GM12878 (cell line): ENCODE measurements around the gene NTSR1. TPM values are rescaled to one million over a fixed set of nuclear protein-coding genes. Genes with fewer than 3 reads are reported as not detected.

ENCODE experiments used
- ATAC-seq: fragments of 200-7000 bp; cut with Tn5 transposase; 3 replicates; pipeline ENCODE4 v1.9.1; 2020; ENCODE audit warnings: mild to moderate bottlenecking, moderate library complexity
- BruUV-seq: library from RNA; stranded (reverse); fragments of 400-500 nt; replicated peaks from 2 replicates; lab custom pipeline; 2021; lab: Mats Ljungman, UMichigan
- CTCF ChIA-PET: fragments of 300-600 bp; sonication (Branson Sonifier 250); formaldehyde crosslinking; extraction: SDS; loops from one replicate; lab custom pipeline; 2021; ENCODE audit warnings: inconsistent platforms; lab: Yijun Ruan, JAX
- POLR2A ChIA-PET: fragments of 350-600 bp; formaldehyde crosslinking; extraction: SDS; loops from one replicate; lab custom pipeline; 2021; ENCODE audit warnings: inconsistent platforms; lab: Charles Lee
- RAD21 ChIA-PET: fragments of 300-600 bp; sonication (Branson Sonifier 250); formaldehyde crosslinking; loops from one replicate; lab custom pipeline; 2023; ENCODE audit warnings: antibody characterized with exemption; ENCODE audit not compliant: unreplicated experiment; lab: Charles Lee
- SMC1A ChIA-PET: fragments of 300-600 bp; sonication (Branson Sonifier 250); formaldehyde crosslinking; loops from one replicate; lab custom pipeline; 2023; ENCODE audit not compliant: unreplicated experiment, uncharacterized antibody; lab: Charles Lee
- DNase-seq: peaks from one replicate; pipeline ENCODE4 v3.0.0-alpha.2; 2011; ENCODE audit warnings: low read depth, low spot score
- FAIRE-seq: peaks from 3 replicates; lab custom pipeline; 2011; peaks lifted over from hg19 to GRCh38; lab: Jason Lieb, UNC
- H2AFZ ChIP-seq: 2 replicates; pipeline ENCODE4 v1.6.0; 2011; ENCODE audit warnings: low read depth, low read length, control low read depth; ENCODE audit not compliant: control insufficient read depth
- H3K27ac ChIP-seq: 2 replicates; pipeline ENCODE4 v1.5.1; 2011; ENCODE audit warnings: control low read depth; ENCODE audit not compliant: control insufficient read depth, insufficient read depth
- H3K27me3 ChIP-seq, 2 experiments: replicated peaks in 1 of 2; 2 replicates each; pipeline versions ENCODE4 v1.6.0 to v1.6.1; 2011; ENCODE audit warnings: low read length in 1 of 2; ENCODE audit not compliant: control insufficient read depth in 2 of 2, insufficient read depth in 2 of 2
- H3K36me3 ChIP-seq, 2 experiments: 2 replicates each; pipeline ENCODE4 v1.5.1; 2011; ENCODE audit warnings: low read length in 1 of 2; ENCODE audit not compliant: control insufficient read depth in 2 of 2, insufficient read depth in 2 of 2
- H3K4me1 ChIP-seq: 2 replicates; pipeline ENCODE4 v1.6.1; 2011; ENCODE audit warnings: mild to moderate bottlenecking, low read length, moderate library complexity, mixed read lengths; ENCODE audit not compliant: control insufficient read depth, insufficient read depth
- H3K4me2 ChIP-seq: 2 replicates; pipeline ENCODE4 v1.6.0; 2011; ENCODE audit warnings: control low read depth; ENCODE audit not compliant: control insufficient read depth, insufficient read depth
- H3K4me3 ChIP-seq: fragments of 200-600 bp; sonication (generic); 2 replicates; pipeline ENCODE4 v1.5.1; 2016
- H3K79me2 ChIP-seq: 2 replicates; pipeline ENCODE4 v1.6.0; 2011; ENCODE audit warnings: low read length; ENCODE audit not compliant: control insufficient read depth, insufficient read depth
- H3K9ac ChIP-seq: 2 replicates; pipeline ENCODE4 v1.8.0; 2011; ENCODE audit warnings: low read length, control low read depth, mixed read lengths; ENCODE audit not compliant: control insufficient read depth, insufficient read depth
- H3K9me3 ChIP-seq: replicated peaks from 3 replicates; pipeline ENCODE4 v1.5.1; 2011; ENCODE audit warnings: mild to moderate bottlenecking, low read length; ENCODE audit not compliant: control insufficient read depth, insufficient read depth
- H4K20me1 ChIP-seq: 2 replicates; pipeline ENCODE4 v1.6.0; 2011; ENCODE audit not compliant: control insufficient read depth, insufficient read depth
- BACH1 ChIP-seq: fragments of 450-650 bp; IDR thresholded peaks from 2 replicates; pipeline ENCODE4 v1.6.1; 2017; ENCODE audit warnings: mild to moderate bottlenecking, borderline replicate concordance
- NR2C2 ChIP-seq: IDR thresholded peaks from 2 replicates; pipeline ENCODE4 v1.6.1; 2011; ENCODE audit warnings: borderline replicate concordance, low read depth; ENCODE audit not compliant: control insufficient read depth, insufficient read length
- POU2F2 ChIP-seq: IDR thresholded peaks from 3 replicates; pipeline ENCODE4 v1.6.1; 2011; ENCODE audit warnings: low read depth, mild to moderate bottlenecking, low read length, borderline replicate concordance
- SIX5 ChIP-seq: IDR thresholded peaks from 2 replicates; pipeline ENCODE4 v1.6.1; 2011; ENCODE audit warnings: mild to moderate bottlenecking, low read depth, low read length, moderate library complexity; ENCODE audit not compliant: severe bottlenecking
- WGBS: methylation state at CpG from one replicate; pipeline ENCODE4 v1.1.6; 2016; ENCODE audit warnings: low lambda C conversion rate; ENCODE audit not compliant: insufficient replicate concordance, insufficient coverage; ENCODE audit errors: missing lambda C conversion rate; 5-methylcytosine and 5-hydroxymethylcytosine counted together
- in situ Hi-C: fragments of 300-500 bp; cut with MboI; formaldehyde crosslinking; loops from 9 replicates; pipeline ENCODE4 v1.14.3; 2018; ENCODE audit warnings: mixed read lengths
- intact Hi-C: fragments of 100-400 bp; cut with micrococcal nuclease; formaldehyde crosslinking; loops from one replicate; pipeline ENCODE4 v1.14.2; 2022; ENCODE audit not compliant: unreplicated experiment
- polyA plus RNA-seq, 11 experiments: library from polyadenylated mRNA; depleted of rRNA in 4 of 11; unstranded in 6 of 11; stranded (reverse) in 5 of 11; fragments of >200 nt; fragmentation: Nextera tagmentation in 4 of 11; fragmentation: Illumina TruSeq in 1 of 11; extraction: Ambion mirVana in 4 of 11; extraction: Trizol in 1 of 11; gene quantifications; 1 replicate in 1 of 11; 2 replicates in 10 of 11; pipeline versions ENCODE4 v1.2.1 to v1.2.3, GENCODE V29; 2011 to 2016; ENCODE audit warnings: inconsistent platforms in 2 of 11, missing spikeins in 2 of 11, low read depth in 1 of 11
- total RNA-seq, 4 experiments: library from RNA; depleted of rRNA in 3 of 4; stranded (reverse); fragments of >200 nt in 3 of 4; fragmentation: Illumina TruSeq in 1 of 4; extraction: Trizol in 1 of 4; gene quantifications; 2 replicates each; pipeline versions ENCODE4 v1.2.1 to v1.2.3, GENCODE V29; 2013 to 2021
- TF ChIP-seq, protein P1 (sequence below): IDR thresholded peaks from 2 replicates; pipeline ENCODE4 v1.6.1; 2011; ENCODE audit warnings: low read depth, low read length, improper control_type of control experiment, borderline replicate concordance
- TF ChIP-seq, protein P2 (sequence below): IDR thresholded peaks from 2 replicates; pipeline ENCODE4 v1.6.1; 2011; ENCODE audit warnings: low read depth, mild to moderate bottlenecking, low read length, moderate library complexity, borderline replicate concordance; ENCODE audit errors: extremely low read depth
- TF ChIP-seq, protein P3 (sequence below): fragments of 450-650 bp; IDR thresholded peaks from 2 replicates; pipeline ENCODE4 v1.6.1; 2014; ENCODE audit warnings: mild to moderate bottlenecking
- TF ChIP-seq, protein P4 (sequence below), 3 experiments: IDR thresholded peaks in 2 of 3; conservative IDR thresholded peaks in 1 of 3; 2 replicates each; pipeline ENCODE4 v1.5.1; 2011; ENCODE audit warnings: low read depth in 3 of 3, low read length in 3 of 3, mild to moderate bottlenecking in 3 of 3, control low read depth in 2 of 3, moderate library complexity in 2 of 3, inconsistent platforms in 1 of 3, mixed read lengths in 1 of 3; ENCODE audit not compliant: control insufficient read depth in 2 of 3, insufficient read depth in 1 of 3; ENCODE audit errors: extremely low read depth in 1 of 3

NTSR1 gene
- total and polyA plus RNA-seq, 10 of the 15 experiments (the other 5 are each of a cell fraction or from before 2014, with no cell fraction given), result not detected

DNA sequence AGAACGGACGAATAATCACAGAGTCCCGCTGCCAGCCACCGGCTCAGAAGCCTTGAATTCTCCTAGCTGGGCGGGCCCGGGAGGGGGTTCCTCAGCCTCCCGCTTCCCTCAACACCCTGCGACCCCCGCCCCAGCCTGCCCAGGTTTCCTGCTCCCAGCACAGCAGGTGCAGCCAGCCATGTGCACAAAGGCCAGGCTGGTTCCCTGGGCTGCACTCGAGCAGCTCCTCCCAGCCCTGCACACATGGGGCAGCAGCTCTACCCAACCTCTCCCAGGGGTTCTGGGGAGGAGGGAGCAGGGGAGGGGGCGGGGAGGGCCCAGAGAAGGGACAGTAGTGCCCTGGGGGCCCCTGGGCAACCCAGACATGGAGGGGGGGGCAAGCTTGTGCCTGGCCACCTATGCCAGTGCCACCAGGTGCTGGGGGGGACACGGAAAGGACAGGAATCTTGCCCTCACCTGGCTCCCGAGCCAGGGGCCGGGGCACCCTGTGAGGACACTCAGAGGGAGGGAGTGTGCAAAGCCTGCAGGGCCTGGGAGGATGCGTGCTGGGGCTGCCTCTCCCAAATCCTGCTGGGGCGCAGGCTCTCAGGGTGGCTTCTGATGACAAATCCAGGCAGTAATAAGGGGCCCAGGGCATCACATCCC is 1.2 kb upstream of the NTSR1 start (continued):
- TF ChIP-seq POU2F2 (no peak), BACH1 (no peak), NR2C2 (no peak)
- TF ChIP-seq, protein P1, sequence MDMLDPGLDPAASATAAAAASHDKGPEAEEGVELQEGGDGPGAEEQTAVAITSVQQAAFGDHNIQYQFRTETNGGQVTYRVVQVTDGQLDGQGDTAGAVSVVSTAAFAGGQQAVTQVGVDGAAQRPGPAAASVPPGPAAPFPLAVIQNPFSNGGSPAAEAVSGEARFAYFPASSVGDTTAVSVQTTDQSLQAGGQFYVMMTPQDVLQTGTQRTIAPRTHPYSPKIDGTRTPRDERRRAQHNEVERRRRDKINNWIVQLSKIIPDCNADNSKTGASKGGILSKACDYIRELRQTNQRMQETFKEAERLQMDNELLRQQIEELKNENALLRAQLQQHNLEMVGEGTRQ, result no peak
- TF ChIP-seq, protein P2, sequence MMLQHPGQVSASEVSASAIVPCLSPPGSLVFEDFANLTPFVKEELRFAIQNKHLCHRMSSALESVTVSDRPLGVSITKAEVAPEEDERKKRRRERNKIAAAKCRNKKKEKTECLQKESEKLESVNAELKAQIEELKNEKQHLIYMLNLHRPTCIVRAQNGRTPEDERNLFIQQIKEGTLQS, result no peak

DNA sequence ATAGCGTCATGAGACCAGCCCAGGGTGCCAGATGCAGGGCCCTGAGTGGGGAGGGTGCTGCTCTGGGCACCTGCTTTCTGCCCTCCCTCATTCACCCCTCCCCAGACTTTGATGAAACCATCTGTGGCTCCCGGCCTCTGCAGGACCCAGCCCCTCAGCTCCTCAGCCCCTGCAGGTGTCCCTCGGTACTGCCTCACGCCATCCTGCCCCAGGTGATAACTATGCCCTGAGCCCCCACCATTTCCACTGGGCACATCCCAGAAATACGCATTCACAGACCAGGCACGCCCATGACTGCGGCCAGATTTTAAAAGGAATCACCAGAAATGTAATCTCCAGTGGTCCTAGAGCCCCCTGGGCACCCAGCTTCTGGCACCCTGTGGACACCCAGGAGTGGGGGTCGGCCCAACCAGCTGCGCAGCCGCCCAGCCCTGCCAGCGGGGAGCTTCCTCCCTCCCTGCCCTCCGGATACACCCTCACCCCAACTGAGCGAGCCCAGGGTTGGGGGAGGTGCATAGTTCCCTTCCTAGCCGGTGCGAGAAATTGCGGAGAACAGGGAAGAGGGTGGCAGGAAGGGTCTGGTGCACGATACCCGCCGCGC is 615 bp upstream of the NTSR1 start:
- no peak overlapping the region for H3K9ac ChIP-seq
- no peaks in the 10 kb centered on the region for H3K4me1 ChIP-seq
- H3K36me3 ChIP-seq, result no peaks in the 10 kb centered on the region
- WGBS, result 6% methylated on average over 19 of the region's 20 CpGs
- intact Hi-C loops (no loop called here), in situ Hi-C loops (no loop called here)
- no peak for FAIRE-seq
- no peak for DNase-seq
- peak; percentile 68 for ATAC-seq
- no peaks in the 10 kb centered on the region for H4K20me1 ChIP-seq
- no peak overlapping the region for H3K27ac ChIP-seq
- no peak overlapping the region for H2AFZ ChIP-seq
- no peaks in the 10 kb centered on the region for H3K79me2 ChIP-seq
- H3K4me3 ChIP-seq, result no peak overlapping the region
- no peak overlapping the region for H3K4me2 ChIP-seq
- BruUV-seq, result no TSS peak
- CTCF ChIA-PET, result no interaction called here
- POLR2A ChIA-PET, result no interaction called here
- SMC1A ChIA-PET, result no interaction called here
- TF ChIP-seq, protein P3, sequence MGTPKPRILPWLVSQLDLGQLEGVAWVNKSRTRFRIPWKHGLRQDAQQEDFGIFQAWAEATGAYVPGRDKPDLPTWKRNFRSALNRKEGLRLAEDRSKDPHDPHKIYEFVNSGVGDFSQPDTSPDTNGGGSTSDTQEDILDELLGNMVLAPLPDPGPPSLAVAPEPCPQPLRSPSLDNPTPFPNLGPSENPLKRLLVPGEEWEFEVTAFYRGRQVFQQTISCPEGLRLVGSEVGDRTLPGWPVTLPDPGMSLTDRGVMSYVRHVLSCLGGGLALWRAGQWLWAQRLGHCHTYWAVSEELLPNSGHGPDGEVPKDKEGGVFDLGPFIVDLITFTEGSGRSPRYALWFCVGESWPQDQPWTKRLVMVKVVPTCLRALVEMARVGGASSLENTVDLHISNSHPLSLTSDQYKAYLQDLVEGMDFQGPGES, result no peak
- TF ChIP-seq SIX5, result no peak
- TF ChIP-seq, protein P4, sequence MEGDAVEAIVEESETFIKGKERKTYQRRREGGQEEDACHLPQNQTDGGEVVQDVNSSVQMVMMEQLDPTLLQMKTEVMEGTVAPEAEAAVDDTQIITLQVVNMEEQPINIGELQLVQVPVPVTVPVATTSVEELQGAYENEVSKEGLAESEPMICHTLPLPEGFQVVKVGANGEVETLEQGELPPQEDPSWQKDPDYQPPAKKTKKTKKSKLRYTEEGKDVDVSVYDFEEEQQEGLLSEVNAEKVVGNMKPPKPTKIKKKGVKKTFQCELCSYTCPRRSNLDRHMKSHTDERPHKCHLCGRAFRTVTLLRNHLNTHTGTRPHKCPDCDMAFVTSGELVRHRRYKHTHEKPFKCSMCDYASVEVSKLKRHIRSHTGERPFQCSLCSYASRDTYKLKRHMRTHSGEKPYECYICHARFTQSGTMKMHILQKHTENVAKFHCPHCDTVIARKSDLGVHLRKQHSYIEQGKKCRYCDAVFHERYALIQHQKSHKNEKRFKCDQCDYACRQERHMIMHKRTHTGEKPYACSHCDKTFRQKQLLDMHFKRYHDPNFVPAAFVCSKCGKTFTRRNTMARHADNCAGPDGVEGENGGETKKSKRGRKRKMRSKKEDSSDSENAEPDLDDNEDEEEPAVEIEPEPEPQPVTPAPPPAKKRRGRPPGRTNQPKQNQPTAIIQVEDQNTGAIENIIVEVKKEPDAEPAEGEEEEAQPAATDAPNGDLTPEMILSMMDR (IDR thresholded peaks at IDR 0.05 in 2 of 3, conservative IDR thresholded peaks at IDR 0.05 in 1 of 3; ENCODE audit: control insufficient read depth in 2 of 3, extremely low read depth in 1 of 3, insufficient read depth in 1 of 3, low read depth in 3 of 3, low read length in 3 of 3), result peak in 2 of 3 experiments; percentile 31 to 36; a peak in 3 of 6 replicates
- peaks cover 0 to 6% of the 10 kb centered on the region in 2 experiments; a peak in 3 of 4 replicates for H3K27me3 ChIP-seq
- no peaks in the 10 kb centered on the region for H3K9me3 ChIP-seq
- RAD21 ChIA-PET, result no interaction called here
